Stimulated activated CD8-positive, alpha-beta memory T cell treated with anti-CD3 and anti-CD28 coated beads, Interleukin-2, amount 100 ng/mL, for 1 hour (primary cell): Measurements from ENCODE around the gene ATL2.
A peak's percentile ranks its signal among the peaks of the same experiment; 100 is the strongest.
"Not testable (repeated sequence)": the region's sequence is repeated elsewhere in the genome, so short reads cannot be mapped to it uniquely, and the experiment has no call there.

Experiments used
- DNase-seq, 2 donors: peaks; one replicate each; pipeline ENCODE4 v3.0.0-alpha.2; 2020; ENCODE audit warnings: low read depth in 2 of 2

The ATL2 gene

DNA sequence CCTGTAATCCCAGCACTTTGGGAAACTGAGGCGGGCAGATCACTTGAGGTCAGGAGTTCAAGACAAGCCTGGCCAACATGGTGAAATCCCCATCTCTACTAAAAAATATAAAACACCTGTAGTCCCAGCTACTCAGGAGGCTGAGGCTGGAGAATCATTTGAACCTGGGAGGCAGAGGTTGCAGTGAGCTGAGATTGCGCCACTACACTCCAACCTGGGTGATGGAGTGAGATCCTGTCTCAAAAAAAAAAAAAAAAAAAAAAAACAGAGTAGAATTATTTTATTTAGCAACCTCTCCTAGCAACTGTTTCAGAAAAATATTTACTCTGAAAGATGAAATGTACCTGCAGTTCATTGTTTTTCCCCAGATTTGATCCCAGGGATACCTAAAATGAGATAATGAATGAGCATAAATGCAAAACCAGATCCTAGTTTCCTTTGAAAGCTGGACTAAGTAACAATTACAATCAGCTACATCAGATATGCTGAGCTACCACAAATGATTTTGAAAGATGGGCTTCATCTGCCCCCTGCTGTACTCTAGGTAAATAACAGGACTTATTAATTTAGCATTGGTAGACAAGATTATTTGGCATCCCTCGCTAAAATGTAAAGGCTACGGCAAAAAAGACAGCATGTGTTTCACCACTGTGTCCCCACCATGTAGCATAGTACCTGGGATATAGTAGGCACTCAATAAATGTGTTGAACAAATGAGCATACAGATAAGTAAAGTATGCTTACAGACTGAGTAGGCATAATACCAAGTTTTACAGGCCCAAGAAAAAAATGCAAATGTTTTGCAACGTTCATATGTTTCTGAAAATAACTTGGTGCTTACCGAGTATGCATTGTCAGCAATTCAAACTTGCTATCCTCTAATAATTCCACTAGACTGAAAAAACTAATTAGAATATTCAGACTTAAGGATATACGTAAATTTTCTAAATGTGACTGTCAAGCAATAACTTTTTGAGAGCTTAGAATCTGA, 102.5 kb downstream of the ATL2 start:
- peak in 1 of 2 donors; percentile 2 for DNase-seq

DNA sequence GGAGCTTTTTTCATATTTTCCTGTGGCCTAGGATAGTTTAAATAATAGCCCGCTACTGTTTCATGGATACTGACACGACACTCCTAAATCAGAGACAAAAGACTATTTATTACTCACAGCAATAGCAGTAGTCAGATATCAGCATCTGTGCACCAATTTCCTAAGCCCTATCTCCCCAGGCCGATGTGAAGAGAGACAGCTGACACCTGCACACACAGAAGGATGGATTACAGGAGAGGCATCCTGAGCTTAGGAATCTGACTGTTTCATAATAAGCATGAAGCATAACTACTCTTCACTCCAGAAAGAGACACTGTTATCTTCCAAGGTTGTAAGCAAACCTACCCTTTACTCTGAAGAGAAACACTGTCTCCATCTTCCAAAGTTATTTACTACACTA, 105.4 kb downstream of the ATL2 start:
- DNase-seq = no peak

DNA sequence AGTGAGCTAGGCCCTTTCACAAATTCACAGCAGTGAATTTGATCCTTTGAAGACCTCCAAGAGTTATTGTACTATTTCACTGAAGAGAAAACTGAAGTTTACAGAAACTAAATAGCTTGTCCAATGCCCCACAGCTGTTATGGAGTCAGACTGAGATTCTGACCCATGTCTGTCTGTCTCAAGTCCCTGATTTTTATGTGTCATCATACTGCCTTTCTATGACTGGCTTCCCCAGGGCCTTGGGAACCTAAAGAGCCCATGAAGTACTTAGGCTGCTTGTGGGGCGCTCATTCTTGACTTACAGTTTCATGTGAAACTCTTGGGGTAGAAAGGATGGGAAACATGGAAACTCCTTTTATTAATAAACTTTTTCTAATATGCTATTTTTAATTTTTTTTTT, 107.7 kb downstream of the ATL2 start:
- no peak for DNase-seq

DNA sequence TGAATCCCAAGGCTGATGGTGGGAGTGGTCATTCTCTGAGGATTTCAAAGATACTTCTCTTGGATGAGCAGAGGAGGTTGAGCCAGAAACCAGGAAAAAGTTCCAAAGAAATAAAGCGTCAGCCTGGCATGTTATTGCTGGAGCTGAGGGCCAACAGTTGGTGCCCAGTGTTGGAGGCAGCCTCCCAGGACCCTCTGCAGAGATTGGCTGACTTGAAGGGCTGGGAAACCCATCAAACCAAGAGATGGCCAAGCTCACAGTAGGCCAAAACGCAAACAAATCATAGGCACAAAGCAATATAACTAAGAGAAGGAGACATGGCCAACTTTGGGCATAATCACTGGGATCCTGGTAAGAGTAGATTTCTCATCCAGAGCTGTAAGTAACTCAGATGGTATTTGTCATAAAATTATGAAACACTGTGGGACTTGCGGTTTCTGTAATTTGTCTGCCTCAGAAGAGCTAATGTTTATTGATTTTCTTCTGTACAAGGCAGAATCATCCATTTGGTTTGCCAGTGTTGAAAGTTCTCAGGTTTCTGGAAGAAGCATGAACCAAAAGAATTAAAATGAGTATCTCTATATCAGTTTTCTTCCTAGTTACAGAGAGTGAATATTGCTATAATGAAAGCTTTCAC, 108.3 kb downstream of the ATL2 start:
- DNase-seq = no peak

DNA sequence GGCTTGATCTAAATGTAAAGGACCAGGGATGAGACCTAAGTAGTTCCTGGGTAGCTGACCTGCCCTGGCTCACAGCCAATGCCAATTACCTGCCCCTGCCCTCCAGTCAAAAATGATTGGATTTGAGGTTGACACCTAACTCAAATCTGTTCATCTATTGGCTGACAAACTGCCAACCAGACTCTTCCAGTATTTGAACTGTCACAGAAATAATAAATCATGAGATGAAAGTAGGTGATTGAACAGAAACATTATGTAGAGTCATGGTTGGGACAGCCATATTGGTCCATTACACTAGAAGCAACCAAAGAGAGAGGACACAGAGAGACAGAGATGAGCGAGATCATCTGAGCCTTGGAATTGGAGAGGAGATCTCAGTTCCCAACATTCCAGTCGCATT, 109.1 kb downstream of the ATL2 start:
- no peak for DNase-seq

DNA sequence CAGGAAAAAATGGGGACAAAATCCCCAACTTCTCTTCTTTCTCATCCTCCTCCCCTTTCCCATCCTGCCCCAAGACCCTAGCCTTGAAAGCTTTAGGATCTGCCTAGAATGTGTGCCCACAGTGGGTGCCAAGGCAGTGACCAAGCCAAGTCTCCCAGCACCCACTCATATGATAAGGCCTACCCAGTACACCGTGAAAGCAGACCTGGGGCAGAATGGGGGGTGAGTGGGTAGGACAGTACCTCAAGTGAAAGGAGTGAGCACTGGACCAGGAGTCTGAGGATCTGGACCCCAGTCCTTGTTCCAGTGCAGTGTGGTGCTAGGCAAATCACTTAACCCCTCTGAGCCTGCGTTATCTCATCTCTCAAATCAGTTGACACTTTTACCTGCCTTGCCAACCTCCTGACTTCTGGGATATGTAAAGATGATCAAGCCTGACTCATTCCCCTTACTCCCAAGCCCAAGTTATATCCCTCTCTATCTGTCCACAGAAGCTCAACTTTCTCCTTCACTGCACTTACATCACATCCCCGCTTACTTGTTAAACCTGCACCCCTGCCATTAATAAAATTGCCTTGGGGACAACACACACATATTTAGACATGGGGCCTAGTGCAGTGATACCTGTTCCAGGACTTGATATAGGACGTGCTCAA, 109.7 kb downstream of the ATL2 start:
- DNase-seq = no peak

DNA sequence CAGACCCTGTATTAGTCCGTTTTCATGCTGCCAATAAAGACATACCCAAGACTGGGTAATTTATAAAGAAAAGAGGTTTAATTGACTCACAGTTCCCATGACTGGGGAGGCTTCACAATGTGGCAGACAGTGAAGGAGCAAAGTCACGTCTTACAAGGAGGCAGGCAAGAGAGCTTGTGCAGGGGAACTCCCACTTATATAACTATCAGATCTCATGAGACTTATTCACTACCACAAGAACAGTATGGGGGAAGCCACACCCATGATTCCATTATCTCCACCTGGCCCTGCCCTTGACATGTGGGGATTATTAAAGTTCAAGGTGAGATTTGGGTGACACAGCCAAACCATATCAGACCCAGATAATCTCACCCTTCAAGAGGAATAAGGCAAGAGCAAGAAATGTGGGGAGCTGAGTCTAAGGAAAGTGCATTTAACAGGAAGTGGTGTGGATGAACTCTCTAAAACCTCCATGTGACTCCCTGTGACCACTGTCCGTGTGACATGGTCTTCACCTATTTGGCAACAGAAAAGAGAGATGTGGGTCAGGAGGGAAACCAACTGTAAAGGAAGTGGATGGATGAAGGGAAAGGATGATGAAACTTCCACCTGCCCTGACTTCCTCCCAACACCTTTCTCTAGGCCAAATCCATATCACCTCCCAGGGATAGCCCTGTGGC, 110.6 kb downstream of the ATL2 start:
- no peak for DNase-seq

DNA sequence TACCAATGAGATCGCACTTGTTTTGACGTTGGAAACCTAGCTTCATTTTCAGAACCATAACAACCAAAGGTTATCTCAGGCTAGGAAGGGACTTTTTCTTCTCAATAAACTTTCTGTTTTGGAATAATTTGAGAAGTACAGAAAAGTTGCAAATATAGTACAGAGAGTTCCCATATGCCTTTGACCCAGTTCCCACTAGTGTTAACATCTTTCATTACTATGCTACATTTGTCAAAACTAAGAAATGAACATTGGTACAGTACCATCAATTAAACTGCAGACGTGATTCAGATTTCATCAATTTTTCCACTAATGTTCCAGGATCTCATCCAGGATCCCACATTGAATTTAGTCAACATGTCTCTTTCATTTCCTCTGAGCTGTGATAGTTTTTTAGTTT, 111.6 kb downstream of the ATL2 start:
- no peak for DNase-seq

DNA sequence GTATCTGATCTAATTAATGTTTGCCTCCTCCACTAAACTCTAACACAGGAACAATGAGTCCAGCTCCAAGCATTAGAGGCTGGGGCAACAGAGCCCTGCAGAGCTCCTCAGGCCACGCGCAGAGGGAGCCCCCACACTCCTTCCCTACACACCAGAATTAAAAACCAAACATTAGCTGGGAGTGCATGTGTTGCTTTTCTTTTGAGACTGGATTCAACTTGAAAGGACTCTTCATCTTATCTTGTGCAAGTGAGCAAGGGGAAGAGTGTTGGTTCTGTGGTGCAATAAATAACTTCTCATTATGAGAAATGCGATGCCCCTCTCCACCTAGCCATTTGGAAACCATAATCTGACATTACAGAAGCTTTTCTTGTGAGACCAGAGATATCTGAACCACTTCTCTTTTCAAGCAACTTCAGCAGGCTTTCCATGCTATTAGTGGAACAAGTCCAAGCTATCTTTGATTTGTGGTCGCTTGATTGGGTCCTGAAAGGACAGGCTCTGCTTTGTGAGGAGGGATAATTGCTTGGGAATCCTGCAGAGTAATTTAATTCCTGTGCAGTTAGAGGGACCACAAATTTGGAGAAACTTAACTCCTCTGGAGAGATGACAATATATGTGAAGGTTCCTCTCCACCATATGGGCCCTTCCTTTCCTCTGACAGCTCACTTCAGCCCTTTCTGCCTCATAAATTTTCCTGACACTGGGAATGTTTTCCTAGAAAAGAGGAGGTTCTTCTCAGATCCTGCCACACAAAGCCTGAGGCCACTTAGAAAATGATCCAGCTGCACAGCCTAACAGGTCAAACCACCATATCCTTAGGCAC, 112.5 kb downstream of the ATL2 start:
- DNase-seq = no peak

DNA sequence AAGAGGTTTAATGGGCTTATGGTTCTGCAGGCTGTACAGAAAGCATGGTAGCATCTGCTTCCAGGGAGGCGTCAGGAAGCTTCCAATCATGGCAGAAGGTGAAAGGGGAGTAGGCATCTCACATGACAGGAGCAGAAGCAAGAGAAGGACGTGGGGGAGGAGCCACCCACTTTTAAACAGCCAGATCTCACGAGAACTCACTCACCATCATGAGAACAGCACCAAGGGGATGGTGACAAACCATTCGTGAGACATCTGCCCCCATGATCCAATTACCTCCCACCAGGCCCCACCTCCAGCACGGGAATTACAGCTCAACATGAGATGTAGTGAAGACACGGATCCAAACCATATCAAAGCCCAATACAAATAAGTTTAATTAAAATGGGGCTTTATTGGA, 113.8 kb downstream of the ATL2 start:
- DNase-seq = no peak

DNA sequence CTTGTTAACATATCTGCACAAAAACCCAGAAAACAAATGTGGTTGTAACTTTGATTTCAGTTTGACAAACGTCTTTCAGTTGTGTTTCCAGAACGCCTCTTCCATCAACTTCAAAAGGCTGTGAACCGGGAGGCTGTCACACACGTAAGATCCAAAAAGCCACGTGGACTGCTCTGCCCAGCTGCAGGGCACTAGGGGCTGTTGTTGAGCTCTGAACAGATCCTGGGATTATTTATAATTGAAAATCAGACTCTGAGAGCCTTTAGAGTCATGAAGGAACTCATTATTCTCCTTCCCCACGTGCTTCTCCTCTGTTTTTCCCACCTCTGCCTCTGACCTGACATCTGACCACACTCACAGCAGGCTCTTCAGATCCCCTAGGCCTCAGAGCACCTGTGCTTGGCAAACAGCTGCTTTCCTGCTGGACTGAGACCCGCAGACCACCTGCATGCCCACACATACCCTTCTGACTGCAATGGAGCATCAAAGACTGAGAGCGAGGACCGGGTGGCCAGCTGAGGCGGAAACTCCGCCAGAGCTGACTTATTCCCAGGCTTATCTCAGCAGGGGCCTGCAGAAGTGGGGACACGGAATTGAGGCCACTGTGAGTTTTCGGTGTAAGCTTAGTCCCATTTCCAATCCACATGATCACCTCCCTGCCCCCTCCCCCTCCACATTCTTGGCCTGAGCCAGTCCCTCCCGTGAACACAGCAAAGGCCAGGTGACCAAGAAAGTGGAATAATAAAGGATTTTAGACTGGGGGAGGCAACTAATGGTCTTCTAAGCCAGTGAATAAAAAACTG, 114.8 kb downstream of the ATL2 start:
- DNase-seq = no peak

DNA sequence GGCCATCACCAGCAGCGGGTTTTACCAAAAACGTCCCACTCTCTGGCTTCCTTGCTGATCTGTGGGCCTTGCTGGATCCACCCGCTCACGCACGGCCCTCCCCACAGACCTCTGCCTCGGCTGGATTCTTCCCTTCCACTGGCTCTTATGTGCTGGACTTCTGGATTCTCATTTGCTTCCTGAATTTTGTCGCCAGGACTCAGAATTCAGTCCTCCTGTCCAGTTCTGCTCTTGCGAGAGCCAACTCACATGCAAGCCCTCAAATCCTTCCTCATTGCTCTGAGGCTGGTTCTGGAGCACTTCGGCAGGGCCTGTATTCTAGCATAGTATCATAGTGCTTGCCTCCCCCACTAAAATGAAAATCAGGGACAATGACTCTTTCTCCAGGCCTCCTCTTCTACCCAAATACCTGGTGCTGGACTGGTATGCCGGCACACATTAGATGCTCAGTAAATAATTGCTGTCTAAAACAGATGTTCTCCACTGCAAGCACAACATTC, 115.5 kb downstream of the ATL2 start:
- no peak for DNase-seq

DNA sequence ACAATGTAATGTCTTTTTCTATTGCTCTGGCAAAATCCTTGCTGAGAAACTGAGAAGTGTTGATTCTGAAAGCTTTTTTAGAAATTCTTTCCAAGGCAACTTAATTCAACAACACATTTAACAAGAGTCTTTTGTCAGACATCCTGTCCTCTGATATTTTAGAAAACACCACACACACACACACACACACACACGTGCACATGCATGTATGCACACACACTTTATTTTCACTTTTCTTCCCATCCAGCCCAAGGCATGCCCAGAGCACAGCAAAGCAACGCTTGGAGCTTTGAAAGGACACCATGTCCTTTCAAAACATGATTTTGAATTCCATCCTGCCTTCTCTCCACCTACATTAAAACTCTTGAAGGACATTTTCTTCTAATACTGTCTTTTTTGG, 116.1 kb downstream of the ATL2 start:
- no peak for DNase-seq

DNA sequence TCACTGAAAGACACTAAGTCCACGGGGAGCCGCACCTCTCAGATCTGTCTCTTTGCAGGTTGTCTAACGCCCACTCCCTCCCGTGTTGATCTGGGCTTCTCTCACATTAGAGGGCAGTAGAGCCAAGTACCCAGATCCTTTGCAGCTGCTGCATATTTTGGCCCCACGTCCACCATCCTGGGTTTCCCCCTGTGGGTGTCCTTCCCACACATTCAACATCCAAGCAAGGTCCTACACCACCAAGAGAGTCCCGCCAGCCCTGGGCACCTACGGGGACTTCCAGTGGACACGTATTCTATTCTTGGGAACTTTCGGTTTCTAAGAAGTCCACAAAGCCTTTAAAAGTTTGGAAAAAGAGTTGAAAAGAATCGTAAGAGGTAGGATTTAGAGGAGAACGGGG, 116.6 kb downstream of the ATL2 start:
- DNase-seq = no peak

DNA sequence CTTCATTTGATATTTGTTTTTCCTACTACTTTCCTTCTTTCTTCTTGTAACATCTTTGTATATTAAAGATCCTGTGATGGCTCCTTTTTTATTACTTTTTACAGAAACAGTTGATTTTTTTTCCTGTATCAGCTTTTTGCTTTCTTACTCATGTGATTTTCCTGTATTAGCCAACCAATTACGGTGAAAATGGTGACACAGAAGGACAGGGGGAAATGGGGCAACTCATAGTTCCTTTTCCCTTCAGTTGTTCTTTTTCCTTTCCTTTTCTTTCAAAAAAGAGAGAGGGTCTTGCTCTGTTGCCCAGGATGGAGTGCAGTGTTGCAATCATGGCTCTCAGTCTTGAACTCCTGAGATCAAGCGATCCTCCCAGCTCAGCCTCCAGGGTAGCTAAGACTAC, 117.8 kb downstream of the ATL2 start:
- DNase-seq = no peak

DNA sequence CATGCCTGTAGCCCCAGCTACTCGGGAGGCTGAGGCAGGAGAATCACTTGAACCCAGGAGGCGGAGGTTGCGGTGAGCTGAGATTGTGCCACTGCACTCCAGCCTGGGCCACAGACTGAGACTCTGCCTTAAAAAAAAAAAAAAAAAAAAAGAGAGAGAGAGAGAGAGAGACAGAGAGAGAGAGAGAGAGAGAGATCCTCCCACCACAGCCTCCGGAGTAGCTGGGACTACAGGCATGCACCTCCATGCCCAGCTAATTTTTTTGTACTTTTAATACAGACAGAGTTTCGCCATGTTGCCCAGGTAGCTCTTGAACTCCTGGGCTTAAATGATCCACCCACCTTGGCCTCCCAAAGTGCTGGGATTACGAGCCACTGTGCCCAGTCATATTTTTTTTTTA, 119.4 kb downstream of the ATL2 start:
- DNase-seq = not testable (repeated sequence)

DNA sequence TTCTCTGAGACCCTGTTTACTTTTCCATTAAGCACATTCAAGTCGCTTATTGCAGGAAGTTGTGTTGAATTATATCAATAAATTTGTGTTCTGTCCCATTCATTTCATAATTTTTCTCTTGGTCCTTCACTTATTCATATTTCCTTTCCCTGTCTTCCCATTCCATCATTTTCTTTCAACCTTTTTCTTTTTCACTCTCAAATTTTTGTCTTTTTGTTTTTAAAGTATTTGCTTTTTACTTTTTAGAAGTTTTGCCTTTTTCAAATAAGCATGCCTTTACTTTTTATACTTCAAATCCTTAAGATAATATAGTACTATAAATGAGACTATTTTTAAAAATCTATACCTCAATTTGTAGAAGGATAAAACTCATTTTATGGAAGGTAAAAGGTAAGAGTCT, 120.5 kb downstream of the ATL2 start:
- no peak for DNase-seq

DNA sequence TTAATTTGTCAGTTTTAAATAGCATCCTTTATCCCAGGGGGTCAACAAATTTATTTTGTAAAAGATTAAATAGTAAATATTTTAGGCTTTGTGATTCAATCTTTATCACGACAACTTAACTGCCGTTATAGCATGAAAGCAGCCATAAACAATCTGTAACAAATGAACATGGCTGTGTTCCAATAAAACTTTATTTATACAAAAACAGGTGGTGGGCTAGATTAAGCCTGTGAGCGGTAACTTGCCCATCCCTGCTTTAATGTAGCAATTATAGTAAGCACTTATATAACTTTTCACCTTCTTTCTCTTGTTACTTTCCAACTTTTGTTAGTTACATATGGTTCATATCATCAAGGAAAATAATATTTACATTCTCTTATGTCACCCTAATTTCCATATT, 121.9 kb downstream of the ATL2 start:
- no peak for DNase-seq

DNA sequence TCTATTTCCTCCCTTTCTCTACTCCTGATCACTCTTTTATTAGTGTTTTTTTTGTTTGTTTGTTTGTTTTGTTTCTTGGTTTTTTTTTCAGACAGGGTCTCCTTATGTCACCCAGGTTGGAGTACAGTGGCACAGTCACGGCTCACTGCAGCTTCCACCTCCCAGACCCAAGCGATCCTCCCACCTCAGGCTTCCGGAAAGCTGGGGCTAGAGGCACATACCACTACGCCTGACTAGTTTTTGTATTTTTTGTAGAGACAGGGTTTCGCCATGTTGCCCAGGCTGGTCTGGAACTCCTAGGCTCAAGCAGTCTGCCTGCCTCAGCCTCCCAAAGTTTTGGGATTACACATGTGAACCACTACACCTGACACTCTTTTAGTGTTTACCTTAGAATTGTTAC, 122.3 kb downstream of the ATL2 start:
- no peak for DNase-seq

DNA sequence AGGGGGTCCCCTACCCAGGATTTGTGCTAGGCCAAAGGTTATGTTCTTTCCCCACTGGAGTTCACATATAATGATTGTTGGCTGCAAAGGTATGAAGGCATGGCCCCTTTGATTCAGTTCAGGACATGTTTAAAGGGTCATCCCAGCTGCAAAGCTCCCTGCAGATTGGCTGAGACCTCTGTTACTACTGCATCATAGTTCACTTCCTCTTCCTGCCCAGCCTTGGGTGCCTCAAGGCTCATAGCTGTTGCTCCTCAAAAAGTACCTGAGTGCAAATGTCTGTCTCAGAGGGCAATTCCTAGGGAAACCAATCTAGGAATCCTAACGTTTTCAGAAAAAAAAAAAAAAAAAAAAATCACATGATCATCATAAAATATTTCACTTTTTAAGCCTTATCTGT, 125.1 kb downstream of the ATL2 start:
- no peak for DNase-seq
